ENCODE results near the gene TOMM6.

Gene TOMM6

DNA sequence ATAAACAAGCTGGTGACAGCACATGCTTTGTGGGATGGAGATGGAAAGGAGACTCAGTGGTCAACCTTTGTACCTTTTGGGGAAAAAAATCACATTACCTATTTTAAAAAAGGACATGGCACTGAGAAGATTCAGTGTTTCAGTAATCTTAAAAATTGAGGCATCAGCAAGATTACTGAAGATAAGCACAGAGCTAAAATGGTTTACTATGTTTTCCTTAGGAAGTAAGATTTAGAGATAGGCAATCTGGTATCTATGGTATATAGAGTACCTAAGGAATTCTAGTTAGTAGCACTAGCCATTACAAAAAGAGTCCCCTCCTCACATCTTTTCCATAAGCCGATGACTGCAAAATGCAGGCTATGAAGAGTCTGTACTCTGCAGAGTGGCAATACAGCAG, 35.7 kb downstream of the TOMM6 start:
- DNase-seq (ENCODE audit: low read depth in 3 of 3) = no peak

DNA sequence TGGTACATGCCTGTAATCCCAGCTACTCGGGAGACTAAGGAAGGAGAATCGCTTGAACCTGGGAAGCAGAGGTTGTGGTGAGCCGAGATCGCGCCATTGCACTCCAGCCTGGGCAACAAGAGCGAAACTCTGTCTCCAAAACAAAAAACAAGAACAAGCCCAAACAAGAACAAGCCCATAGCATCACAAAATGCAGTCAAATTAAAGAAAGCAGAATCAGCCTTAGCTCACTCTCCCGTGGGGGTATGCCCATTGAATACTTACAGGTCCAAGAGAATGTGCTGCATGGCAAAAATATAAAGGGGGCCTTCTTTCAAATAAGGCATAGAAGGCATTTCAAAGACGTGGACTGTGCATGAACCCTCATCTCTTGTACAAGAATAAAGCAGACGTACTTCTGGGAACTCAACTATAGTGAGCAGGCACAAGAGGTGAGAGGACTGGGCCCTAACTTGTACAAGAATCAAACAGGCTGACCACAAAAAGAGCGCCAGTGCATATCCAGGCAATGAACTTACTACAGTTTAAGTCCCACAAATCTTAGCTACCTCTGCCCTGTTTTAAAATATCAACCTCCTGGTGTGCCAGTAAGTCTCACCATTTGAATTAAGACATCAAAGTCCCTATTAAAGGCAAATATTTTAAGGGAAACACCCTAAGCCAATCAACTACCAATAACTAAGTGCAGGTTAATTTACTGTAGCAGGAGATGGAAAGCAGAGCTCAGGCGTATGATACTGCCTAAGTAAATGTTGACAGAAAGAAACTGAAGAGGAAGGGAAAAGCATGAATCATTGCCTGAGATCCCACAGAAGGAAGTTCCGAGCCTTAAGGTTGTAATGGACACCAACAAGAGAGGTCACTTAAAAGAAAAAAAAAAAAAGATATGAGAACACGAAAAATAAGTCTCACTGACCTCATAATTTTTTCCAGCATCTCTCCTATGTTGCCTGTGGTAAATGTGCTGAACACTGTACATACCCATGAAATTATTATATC, 37.4 kb downstream of the TOMM6 start:
- DNase-seq (ENCODE audit: low read depth in 3 of 3) = no peak

- no peak for DNase-seq (ENCODE audit: low read depth in 3 of 3)
These were observed 39.0 kb downstream of the TOMM6 start for GRCh38 chr6:41826343-41827022.

DNA sequence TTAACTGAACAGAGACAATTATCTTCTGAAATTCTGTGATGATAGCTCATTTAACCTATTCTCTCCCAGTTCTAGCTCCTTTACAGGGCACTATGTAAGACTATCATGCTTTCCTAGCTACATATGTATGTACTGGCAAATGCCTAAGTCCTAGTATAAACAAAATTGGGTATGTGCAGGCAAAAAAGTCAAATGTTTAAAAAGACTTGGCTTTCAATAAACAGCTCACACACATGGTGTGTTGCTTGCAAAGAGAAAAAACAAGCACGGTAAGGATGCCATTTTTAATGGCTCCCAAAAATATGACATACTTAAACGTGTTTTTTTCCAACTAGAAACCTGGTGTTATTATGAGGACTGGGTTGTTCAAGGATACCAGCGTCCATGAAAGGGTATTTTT, 44.8 kb downstream of the TOMM6 start:
- DNase-seq (ENCODE audit: low read depth in 3 of 3) = no peak

DNA sequence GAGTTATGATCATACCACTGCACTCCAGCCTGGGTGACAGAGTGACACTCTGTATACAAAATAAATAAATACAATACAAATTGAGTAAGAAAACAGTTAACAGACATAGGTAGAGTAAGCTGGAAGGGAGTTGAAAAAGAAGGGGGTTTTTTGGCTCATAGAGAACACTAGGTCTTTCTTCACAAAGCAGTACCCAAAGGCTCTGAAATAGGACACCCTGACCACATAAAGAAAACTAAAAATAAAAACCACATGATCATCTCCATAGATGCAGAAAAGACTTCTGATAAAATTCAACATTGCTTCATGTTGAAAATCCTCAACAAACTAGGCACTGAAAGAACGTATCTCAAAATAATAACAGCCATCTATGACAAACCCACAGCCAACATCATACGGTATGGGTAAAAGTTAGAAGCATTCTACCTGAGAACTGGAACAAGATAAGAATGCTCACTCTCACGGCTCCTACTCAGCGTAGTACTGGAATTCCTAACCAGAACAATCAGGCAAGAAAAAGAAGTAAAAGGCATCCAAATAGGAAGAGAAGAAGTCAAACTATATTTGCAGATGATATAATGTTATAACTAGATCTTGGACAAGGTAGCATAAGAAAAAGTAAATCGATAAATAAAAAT, 48.6 kb downstream of the TOMM6 start:
- DNase-seq (ENCODE audit: low read depth in 3 of 3) = no peak

DNA sequence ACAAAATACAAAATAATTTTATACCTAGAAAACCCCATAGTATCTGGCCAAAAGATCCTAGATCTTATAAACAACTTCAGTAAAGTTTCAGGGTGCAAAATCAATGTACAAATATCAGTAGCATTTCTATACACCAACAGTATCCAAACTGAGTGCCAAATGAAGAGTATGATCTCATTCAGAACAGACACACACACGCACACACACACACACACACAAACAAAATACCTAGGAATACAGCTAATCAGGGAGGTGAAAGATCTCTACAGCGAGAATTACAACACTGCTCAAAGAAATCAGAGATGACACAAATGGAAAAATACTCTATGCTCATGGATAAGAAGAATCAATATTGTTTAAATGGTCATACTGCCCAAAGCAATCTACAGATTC, 49.2 kb downstream of the TOMM6 start:
- DNase-seq (ENCODE audit: low read depth in 3 of 3) = no peak
